ENCODE data around the gene DHRSX.
"Not testable (repeated sequence)": the region's sequence is repeated elsewhere in the genome, so short reads cannot be mapped to it uniquely, and the experiment has no call there.

DNA sequence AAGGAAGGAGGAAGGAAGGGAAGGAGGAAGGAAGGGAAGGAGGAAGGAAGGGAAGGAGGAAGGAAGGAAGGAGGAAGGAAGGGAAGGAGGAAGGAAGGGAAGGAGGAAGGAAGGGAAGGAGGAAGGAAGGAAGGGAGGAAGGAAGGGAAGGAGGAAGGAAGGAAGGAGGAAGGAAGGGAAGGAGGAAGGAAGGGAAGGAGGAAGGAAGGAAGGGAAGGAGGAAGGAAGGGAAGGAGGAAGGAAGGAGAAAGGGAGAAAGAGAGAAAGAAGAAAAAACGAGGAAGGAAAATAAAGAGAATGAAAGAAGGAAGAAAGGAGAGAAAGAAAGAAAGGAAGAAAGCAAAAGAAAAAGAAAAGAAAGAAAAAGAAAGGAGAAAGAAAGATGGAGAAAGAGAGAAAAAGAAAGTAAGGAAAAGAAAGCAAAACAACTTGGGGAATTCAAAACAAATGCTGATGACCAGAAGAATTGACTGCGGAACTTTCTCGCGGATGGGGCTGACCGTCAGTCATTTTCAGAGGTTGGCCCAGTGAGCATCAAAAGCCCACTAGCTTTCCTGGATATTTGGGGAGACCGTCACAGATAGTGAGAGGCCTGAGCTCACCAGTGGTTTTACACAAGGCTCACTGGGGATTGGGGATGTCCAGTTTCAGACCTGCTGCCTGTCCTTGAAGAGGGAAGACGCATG lies 286.5 kb downstream of the DHRSX start:
- not testable (repeated sequence) for TF ChIP-seq POLR2A (IDR thresholded peaks at IDR 0.05; ENCODE audit: extremely low read depth, insufficient read length)
- TF ChIP-seq, protein P1, sequence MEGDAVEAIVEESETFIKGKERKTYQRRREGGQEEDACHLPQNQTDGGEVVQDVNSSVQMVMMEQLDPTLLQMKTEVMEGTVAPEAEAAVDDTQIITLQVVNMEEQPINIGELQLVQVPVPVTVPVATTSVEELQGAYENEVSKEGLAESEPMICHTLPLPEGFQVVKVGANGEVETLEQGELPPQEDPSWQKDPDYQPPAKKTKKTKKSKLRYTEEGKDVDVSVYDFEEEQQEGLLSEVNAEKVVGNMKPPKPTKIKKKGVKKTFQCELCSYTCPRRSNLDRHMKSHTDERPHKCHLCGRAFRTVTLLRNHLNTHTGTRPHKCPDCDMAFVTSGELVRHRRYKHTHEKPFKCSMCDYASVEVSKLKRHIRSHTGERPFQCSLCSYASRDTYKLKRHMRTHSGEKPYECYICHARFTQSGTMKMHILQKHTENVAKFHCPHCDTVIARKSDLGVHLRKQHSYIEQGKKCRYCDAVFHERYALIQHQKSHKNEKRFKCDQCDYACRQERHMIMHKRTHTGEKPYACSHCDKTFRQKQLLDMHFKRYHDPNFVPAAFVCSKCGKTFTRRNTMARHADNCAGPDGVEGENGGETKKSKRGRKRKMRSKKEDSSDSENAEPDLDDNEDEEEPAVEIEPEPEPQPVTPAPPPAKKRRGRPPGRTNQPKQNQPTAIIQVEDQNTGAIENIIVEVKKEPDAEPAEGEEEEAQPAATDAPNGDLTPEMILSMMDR (IDR thresholded peaks at IDR 0.05; ENCODE audit: low read depth, low read length) = not testable (repeated sequence)

Data from NB4 (cell line).